ENCODE data around the gene PPP1R37.
"Not testable (repeated sequence)": the region's sequence is repeated elsewhere in the genome, so short reads cannot be mapped to it uniquely, and the experiment has no call there.

The PPP1R37 gene

DNA sequence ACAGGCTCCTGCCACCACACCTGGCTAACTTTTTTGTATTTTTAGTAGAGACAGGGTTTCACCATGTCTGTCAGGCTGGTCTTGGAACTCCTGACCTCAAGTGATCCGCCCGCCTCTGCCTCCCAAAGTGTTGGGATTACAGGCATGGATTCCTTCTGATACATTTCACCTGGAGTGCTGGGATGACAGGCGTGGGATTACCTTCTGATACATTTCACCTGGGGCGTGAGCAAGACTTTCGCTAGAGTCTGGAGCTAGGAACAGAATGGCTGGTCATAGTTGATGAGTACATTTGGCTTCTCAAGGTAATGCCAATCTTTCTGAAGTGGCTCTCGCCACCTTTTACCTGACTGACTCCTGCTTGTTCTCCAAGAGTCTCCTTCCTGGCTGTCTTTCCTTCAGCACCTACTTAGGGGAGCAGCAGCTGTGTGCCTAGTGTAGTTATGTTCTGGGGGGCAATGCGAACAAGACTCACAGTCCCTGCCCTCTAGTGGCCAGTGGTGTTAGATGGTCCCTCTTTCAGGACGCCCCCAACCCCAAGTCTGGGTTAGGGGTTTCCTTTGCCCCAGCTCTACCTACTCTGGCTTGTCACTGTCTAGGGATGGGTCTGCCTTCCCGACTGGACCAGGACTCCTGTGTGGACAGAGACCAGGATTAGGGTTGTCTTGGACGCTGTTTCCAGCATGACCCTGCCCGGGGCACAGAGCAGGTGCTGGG, 19.3 kb downstream of the PPP1R37 start:
- TF ChIP-seq, protein P1, sequence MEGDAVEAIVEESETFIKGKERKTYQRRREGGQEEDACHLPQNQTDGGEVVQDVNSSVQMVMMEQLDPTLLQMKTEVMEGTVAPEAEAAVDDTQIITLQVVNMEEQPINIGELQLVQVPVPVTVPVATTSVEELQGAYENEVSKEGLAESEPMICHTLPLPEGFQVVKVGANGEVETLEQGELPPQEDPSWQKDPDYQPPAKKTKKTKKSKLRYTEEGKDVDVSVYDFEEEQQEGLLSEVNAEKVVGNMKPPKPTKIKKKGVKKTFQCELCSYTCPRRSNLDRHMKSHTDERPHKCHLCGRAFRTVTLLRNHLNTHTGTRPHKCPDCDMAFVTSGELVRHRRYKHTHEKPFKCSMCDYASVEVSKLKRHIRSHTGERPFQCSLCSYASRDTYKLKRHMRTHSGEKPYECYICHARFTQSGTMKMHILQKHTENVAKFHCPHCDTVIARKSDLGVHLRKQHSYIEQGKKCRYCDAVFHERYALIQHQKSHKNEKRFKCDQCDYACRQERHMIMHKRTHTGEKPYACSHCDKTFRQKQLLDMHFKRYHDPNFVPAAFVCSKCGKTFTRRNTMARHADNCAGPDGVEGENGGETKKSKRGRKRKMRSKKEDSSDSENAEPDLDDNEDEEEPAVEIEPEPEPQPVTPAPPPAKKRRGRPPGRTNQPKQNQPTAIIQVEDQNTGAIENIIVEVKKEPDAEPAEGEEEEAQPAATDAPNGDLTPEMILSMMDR (conservative IDR thresholded peaks at IDR 0.05): no peak
- TF ChIP-seq ZFX (IDR thresholded peaks at IDR 0.05): no peak
- H3K27ac ChIP-seq: no peak overlapping the region

DNA sequence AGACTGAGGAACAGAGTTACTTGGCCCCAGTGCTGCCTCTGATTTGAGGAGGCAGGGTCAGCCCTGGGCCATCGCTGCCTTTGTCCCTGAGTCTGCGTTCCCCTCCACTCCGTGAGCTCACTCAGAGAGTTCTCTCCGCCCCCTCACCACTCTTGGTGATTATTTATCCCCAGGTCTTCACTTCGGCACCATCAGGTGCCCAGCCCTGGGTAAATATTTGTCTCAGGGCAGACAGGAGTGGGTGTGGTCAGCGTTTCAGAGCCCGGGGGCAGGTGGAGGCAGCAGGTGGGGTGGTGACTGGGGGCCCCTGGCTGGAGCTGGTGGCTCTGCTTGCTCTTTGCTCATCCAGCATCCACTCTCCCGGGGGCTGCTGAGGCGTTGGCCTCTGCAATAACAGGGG, 20.6 kb downstream of the PPP1R37 start:
- H3K27ac ChIP-seq: peak overlapping the region; percentile 41; the same call in 1 of the 2 replicates

DNA sequence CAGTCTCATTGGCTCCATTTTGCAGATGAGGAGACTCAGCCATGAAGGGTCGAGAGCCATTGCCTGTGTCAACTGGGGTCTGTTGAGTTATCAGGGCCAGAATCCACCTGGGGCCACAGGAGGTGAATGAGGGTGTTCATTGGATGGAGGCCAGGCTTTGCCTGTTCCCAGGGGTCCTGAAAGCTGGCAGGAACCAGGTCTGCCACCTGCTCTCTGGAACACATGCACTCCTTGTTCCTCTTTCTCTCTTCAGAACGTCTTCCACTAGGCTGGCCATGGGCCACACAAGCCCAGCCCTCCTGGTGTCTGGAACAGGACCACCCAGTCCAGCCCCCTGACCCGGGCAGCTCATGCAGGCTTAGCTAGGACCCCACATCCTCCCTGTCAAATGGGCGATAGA, 21.1 kb downstream of the PPP1R37 start:
- peak overlapping the region; percentile 41; the same call in 1 of the 2 replicates for H3K27ac ChIP-seq
- TF ChIP-seq, protein P1 (conservative IDR thresholded peaks at IDR 0.05): no peak
- TF ChIP-seq ZFX (IDR thresholded peaks at IDR 0.05): no peak

More for the DNA sequence above, 20.6 kb downstream of the PPP1R37 start:
- TF ChIP-seq ZFX (IDR thresholded peaks at IDR 0.05): no peak
- TF ChIP-seq, protein P1 (conservative IDR thresholded peaks at IDR 0.05): no peak

DNA sequence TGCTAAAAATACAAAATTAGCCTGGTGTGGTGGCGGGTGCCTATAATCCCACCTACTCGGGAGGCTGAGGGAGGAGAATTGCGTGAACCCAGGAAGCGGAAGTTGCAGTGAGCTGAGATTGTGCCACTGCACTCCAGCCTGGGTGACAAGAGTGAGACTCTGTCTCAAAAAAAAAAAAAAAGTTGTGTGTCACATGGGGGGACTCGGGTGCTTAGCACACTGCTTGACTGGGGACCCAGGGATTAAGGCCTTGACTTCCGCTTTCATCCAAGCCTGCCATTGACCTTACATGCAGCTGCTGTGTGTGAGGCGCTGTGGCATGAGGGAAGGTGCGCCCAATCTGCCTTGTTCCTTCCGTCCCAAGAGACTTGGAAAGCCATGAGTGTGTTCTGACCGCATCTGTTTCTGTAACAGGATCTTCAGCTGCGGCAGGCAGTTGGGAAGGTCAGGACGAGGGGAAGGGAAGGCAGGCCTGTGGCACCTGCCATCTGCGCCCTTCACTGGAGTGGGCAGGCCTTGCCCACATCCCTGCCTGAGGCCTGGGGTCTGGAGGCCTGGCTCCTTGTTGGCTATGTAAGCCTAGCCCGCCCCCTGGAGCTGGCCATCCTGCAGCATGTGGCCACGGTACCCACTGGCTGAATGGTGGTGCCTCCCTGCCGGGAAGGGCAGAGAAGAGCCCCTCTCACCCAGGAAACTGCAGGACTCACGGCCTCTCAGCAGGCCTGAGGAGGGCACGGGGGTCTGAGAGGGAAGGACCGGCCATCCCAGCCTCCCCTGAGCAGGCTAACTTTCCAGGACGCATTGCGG, 23.0 kb downstream of the PPP1R37 start:
- no peak for TF ChIP-seq ZFX (IDR thresholded peaks at IDR 0.05)
- TF ChIP-seq, protein P1 (conservative IDR thresholded peaks at IDR 0.05): no peak
- H3K27ac ChIP-seq: no peak overlapping the region

DNA sequence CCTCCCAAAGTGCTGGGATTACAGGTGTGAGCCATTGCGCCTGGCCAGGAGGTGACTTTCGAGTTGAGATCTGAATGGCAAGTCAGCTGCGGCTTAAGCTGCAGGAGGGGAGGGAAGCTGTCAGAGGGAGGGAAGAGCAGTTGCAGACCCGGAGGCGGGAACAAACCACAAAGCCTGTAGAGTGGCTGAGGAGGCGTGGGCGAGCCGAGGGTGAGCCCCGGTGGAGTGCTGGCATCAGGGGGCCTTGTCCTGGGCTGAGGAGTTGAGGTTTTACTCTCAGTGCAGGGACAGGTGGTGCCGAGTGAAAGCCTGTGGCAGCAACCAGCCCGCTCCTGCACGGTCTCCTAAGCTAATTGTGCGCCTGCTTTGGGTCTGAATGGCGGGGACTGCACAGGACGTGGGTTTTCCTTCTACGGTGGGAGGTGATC, 24.2 kb downstream of the PPP1R37 start:
- TF ChIP-seq, protein P1 (conservative IDR thresholded peaks at IDR 0.05): no peak
- no peak for TF ChIP-seq ZFX (IDR thresholded peaks at IDR 0.05)
- H3K27ac ChIP-seq: no peak overlapping the region

DNA sequence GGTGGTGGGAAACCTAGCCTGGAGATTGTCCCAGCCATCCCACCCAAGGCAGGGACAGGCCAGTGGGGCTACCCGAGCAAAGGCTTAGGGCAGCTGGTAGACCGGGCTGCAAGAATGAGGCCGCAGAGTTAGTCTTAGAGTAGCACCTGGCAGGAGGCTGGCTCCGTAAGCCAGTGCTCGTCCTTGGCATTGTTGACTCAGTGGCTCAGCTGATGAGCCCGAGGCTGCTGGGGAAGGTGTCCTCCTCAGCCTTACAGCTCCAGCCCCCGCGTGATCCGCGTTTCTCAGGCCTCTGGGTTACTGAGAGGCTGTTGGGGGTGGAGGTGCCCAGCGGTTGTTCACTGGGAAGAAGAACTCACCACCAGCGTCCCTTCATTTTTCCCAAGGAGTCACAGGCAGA, 24.7 kb downstream of the PPP1R37 start:
- H3K27ac ChIP-seq: no peak overlapping the region
- TF ChIP-seq, protein P1 (conservative IDR thresholded peaks at IDR 0.05): no peak
- no peak for TF ChIP-seq ZFX (IDR thresholded peaks at IDR 0.05)

DNA sequence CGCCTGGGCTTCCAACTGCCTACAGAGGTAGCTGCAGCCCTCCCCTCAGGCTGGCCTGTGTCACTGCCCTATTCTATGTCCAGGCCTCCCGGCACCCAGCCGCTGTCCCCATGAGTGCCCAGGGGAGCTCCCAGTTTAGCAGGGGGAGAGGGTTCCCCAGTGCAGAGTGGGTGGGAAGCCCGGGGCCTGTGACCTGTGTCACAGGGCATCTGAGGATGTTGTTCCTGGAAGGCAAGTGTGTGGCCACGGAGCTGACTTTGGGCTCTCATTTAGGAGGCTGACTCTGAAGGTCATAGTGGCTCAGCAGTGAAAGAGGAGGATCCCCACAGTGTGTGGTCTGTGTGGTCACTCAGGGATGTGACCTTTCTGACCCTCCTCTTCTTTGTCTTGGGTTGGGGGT, 25.1 kb downstream of the PPP1R37 start:
- H3K27ac ChIP-seq: no peak overlapping the region
- no peak for TF ChIP-seq ZFX (IDR thresholded peaks at IDR 0.05)
- TF ChIP-seq, protein P1 (conservative IDR thresholded peaks at IDR 0.05): no peak

DNA sequence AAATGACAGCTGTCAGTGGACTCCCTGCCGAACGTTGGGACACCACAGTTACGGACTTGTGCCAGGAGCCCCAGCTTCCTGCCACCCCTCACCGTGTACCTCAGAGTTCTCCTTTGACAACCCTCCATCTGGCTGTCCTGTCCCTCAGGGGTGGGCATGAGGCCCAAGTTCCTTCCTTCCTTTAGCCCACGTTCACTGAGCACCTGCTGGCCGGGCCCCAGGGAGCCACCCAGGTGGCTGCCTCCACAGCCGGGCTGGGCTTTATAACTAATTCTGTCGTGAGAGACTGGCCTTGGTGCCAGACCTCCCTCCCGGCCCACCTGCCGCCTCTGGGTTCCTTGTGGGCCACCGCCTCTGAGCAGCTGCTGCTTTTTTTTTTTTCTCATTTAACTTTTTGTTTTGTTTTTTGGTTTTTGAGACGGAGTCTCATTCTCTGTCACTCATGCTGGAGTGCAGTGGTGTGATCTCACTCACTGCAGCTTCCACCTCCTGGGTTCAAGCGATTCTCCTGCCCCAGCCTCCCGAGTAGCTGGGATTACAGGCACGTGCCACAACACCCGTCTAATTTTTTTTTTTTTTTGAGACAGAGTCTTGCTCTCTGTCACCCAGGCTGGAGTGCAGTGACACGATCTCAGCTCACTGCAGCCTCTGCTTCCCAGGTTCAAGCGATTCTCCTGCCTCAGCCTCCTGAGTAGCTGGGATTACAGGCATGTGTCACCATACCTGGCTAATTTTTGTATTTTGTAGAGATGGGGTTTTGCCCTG, 25.8 kb downstream of the PPP1R37 start:
- H3K27ac ChIP-seq: not testable (repeated sequence)

Measured in C4-2B (cell line).